H1 (cell line): Measurements from ENCODE around the gene TECR. TPM values are rescaled to one million over a fixed set of nuclear protein-coding genes. Genes with fewer than 3 reads are reported as not detected.

Source experiments
- CTCF ChIA-PET: fragments of 300-600 bp; sonication (Branson Sonifier 250); formaldehyde crosslinking; loops from one replicate; lab custom pipeline; 2021; ENCODE audit not compliant: partially characterized antibody; lab: Charles Lee
- POLR2A ChIA-PET: fragments of 300-600 bp; sonication (Branson Sonifier 250); formaldehyde crosslinking; loops from one replicate; lab custom pipeline; 2021; ENCODE audit warnings: inconsistent platforms; ENCODE audit not compliant: partially characterized antibody; lab: Charles Lee
- DNase-seq, 2 experiments: peaks; one replicate each; pipeline versions ENCODE4 v3.0.0 to v3.0.0-alpha.2; 2010 to 2022; ENCODE audit warnings: low spot score in 2 of 2, low read depth in 1 of 2, mixed read lengths in 1 of 2
- FAIRE-seq: peaks from 2 replicates; lab custom pipeline; 2011; peaks lifted over from hg19 to GRCh38; lab: Jason Lieb, UNC
- H2AFZ ChIP-seq: 2 replicates; pipeline ENCODE4 v1.8.1; 2012; ENCODE audit warnings: low read length, inconsistent platforms
- H2AK5ac ChIP-seq: 2 replicates; pipeline ENCODE4 v1.6.1; 2013; ENCODE audit warnings: low read depth, low read length
- H2BK120ac ChIP-seq: replicated peaks from 2 replicates; pipeline ENCODE3; 2013; ENCODE audit warnings: low read depth, low read length, inconsistent platforms
- H2BK12ac ChIP-seq: 2 replicates; pipeline ENCODE4 v1.6.1; 2013; ENCODE audit warnings: low read depth, low read length
- H2BK15ac ChIP-seq: 2 replicates; pipeline ENCODE4 v1.6.1; 2013; ENCODE audit warnings: low read length
- H2BK20ac ChIP-seq: 2 replicates; pipeline ENCODE4 v1.6.1; 2013; ENCODE audit warnings: low read length
- H2BK5ac ChIP-seq: 2 replicates; pipeline ENCODE4 v1.6.1; 2013; ENCODE audit warnings: low read depth, low read length
- H3K14ac ChIP-seq: 2 replicates; pipeline ENCODE4 v1.6.1; 2013; ENCODE audit warnings: inconsistent platforms; ENCODE audit not compliant: insufficient read length
- H3K18ac ChIP-seq: 2 replicates; pipeline ENCODE4 v1.6.1; 2013; ENCODE audit warnings: low read length; ENCODE audit errors: extremely low read depth
- H3K23ac ChIP-seq: 2 replicates; pipeline ENCODE4 v1.6.1; 2013; ENCODE audit warnings: inconsistent platforms; ENCODE audit not compliant: insufficient read length
- H3K23me2 ChIP-seq: 2 replicates; pipeline ENCODE4 v1.6.1; 2013; ENCODE audit warnings: low read depth, low read length
- H3K27ac ChIP-seq: 2 replicates; pipeline ENCODE4 v1.6.1; 2011; ENCODE audit warnings: low read depth, low read length, inconsistent platforms
- H3K27me3 ChIP-seq, 4 experiments: replicated peaks in 1 of 4; 1 replicate in 1 of 4; 2 replicates in 3 of 4; pipeline versions ENCODE4 v1.6.1 to v1.8.1; 2011 to 2013; ENCODE audit warnings: low read length in 3 of 4, mild to moderate bottlenecking in 3 of 4, inconsistent platforms in 2 of 4, mixed read lengths in 2 of 4, moderate library complexity in 1 of 4; ENCODE audit not compliant: control insufficient read depth in 3 of 4, insufficient read depth in 3 of 4; ENCODE audit errors: extremely low read depth in 1 of 4
- H3K36me3 ChIP-seq, 4 experiments: 2 replicates each; pipeline versions ENCODE4 v1.6.1 to v1.8.1; 2011 to 2013; ENCODE audit warnings: mild to moderate bottlenecking in 4 of 4, low read length in 3 of 4, moderate library complexity in 2 of 4, control low read depth in 1 of 4, inconsistent platforms in 1 of 4; ENCODE audit not compliant: insufficient read depth in 4 of 4, control insufficient read depth in 2 of 4
- H3K4ac ChIP-seq: replicated peaks from 2 replicates; pipeline ENCODE3; 2013; ENCODE audit warnings: low read length, low read depth, mixed read lengths, inconsistent platforms; ENCODE audit not compliant: insufficient read length
- H3K4me1 ChIP-seq, 4 experiments: replicated peaks in 1 of 4; 1 replicate in 1 of 4; 2 replicates in 3 of 4; pipeline versions ENCODE4 v1.6.1 to v1.8.1; 2011 to 2013; ENCODE audit warnings: low read length in 3 of 4, inconsistent platforms in 2 of 4, mixed read lengths in 1 of 4; ENCODE audit not compliant: insufficient read depth in 4 of 4, control insufficient read depth in 3 of 4
- H3K4me2 ChIP-seq, 2 experiments: 2 replicates each; pipeline versions ENCODE4 v1.6.1 to v1.8.1; 2011 to 2013; ENCODE audit warnings: low read depth in 2 of 2, low read length in 2 of 2, control low read depth in 1 of 2, inconsistent platforms in 1 of 2, mild to moderate bottlenecking in 1 of 2; ENCODE audit not compliant: insufficient read depth in 1 of 2
- H3K4me3 ChIP-seq, 4 experiments: fragments of 200-600, 300-600 bp in 1 of 4; sonication (generic), shearing (Covaris generic), sonication (Bioruptor Twin) in 1 of 4; 2 replicates each; pipeline versions ENCODE4 v1.5.1 to v1.8.1; 2011 to 2016; ENCODE audit warnings: low read length in 4 of 4, low read depth in 3 of 4, control low read depth in 2 of 4, inconsistent platforms in 2 of 4, mild to moderate bottlenecking in 2 of 4, mixed read lengths in 1 of 4, moderate library complexity in 1 of 4; ENCODE audit not compliant: insufficient read depth in 2 of 4; ENCODE audit errors: extremely low read depth in 1 of 4
- H3K56ac ChIP-seq: replicated peaks from 2 replicates; pipeline ENCODE3; 2013; ENCODE audit warnings: low read depth, mild to moderate bottlenecking, mixed read lengths, low read length, inconsistent platforms; ENCODE audit not compliant: insufficient read length
- H3K79me1 ChIP-seq: 2 replicates; pipeline ENCODE4 v1.6.1; 2013; ENCODE audit warnings: low read depth, low read length, control low read depth
- H3K79me2 ChIP-seq, 2 experiments: 2 replicates each; pipeline versions ENCODE4 v1.6.1 to v1.8.1; 2012 to 2013; ENCODE audit warnings: low read length in 2 of 2, mild to moderate bottlenecking in 2 of 2, inconsistent platforms in 1 of 2; ENCODE audit not compliant: insufficient read depth in 2 of 2, control insufficient read depth in 1 of 2
- H3K9ac ChIP-seq, 4 experiments: replicated peaks in 1 of 4; 1 replicate in 1 of 4; 2 replicates in 3 of 4; pipeline versions ENCODE4 v1.6.1 to v1.8.1; 2011 to 2013; ENCODE audit warnings: low read depth in 3 of 4, low read length in 3 of 4, control low read depth in 2 of 4, mild to moderate bottlenecking in 2 of 4, moderate library complexity in 2 of 4, inconsistent platforms in 1 of 4; ENCODE audit errors: extremely low read depth in 1 of 4
- H3K9me3 ChIP-seq, 2 experiments: 2 replicates each; pipeline versions ENCODE4 v1.6.1 to v1.8.1; 2012 to 2013; ENCODE audit warnings: mild to moderate bottlenecking in 2 of 2, moderate library complexity in 2 of 2, control low read depth in 1 of 2, inconsistent platforms in 1 of 2, low read depth in 1 of 2, low read length in 1 of 2, mixed read lengths in 1 of 2; ENCODE audit not compliant: insufficient read depth in 2 of 2
- H4K20me1 ChIP-seq, 2 experiments: replicated peaks in 1 of 2; 2 replicates each; pipeline versions ENCODE3 to v1.8.1; 2011 to 2013; ENCODE audit warnings: inconsistent platforms in 2 of 2, low read length in 2 of 2, mild to moderate bottlenecking in 1 of 2; ENCODE audit not compliant: insufficient read depth in 2 of 2, control insufficient read depth in 1 of 2
- H4K5ac ChIP-seq: 2 replicates; pipeline ENCODE4 v1.6.1; 2013; ENCODE audit warnings: low read length, low read depth, mixed read lengths, inconsistent platforms; ENCODE audit not compliant: insufficient read length
- H4K8ac ChIP-seq: 2 replicates; pipeline ENCODE4 v1.8.0; 2013; ENCODE audit warnings: mild to moderate bottlenecking, moderate library complexity, low read length, inconsistent platforms; ENCODE audit not compliant: insufficient read depth; ENCODE audit errors: extremely low read depth
- H4K91ac ChIP-seq: replicated peaks from 2 replicates; pipeline ENCODE3; 2013; ENCODE audit warnings: low read length, mixed read lengths, inconsistent platforms; ENCODE audit not compliant: insufficient read length
- ASH2L ChIP-seq: fragments of 200-600, 300-600 bp; sonication (generic); IDR thresholded peaks from one replicate; pipeline ENCODE4 v1.7.1; 2017; ENCODE audit warnings: low read length
- BCL11A ChIP-seq, 2 experiments: IDR thresholded peaks; one replicate each; pipeline ENCODE4 v1.6.1; 2011; ENCODE audit warnings: low read depth in 2 of 2, low read length in 2 of 2, mild to moderate bottlenecking in 2 of 2
- BRCA1 ChIP-seq: IDR thresholded peaks from 2 replicates; pipeline ENCODE4 v1.6.1; 2012; ENCODE audit warnings: low read depth, low read length, improper control_type of control experiment
- CTCF ChIP-seq, 3 experiments: IDR thresholded peaks; 1 replicate in 2 of 3; 2 replicates in 1 of 3; pipeline versions ENCODE4 v1.5.1 to v1.6.1; 2011; ENCODE audit warnings: low read length in 3 of 3, mild to moderate bottlenecking in 3 of 3, inconsistent platforms in 2 of 3, low read depth in 1 of 3, moderate library complexity in 1 of 3; ENCODE audit not compliant: insufficient read depth in 1 of 3; ENCODE audit errors: control extremely low read depth in 1 of 3
- SUZ12 ChIP-seq: fragments of 200-600 bp; sonication (generic); IDR thresholded peaks from 2 replicates; pipeline ENCODE4 v1.6.1; 2012; ENCODE audit warnings: mild to moderate bottlenecking, inconsistent platforms, low read length, moderate library complexity, mixed read lengths
- WGBS, 2 experiments: shearing (Covaris generic) in 1 of 2; methylation state at CpG; one replicate each; pipeline versions ENCODE4 v1.1.6 to v1.1.7; 2013 to 2015; ENCODE audit warnings: low lambda C conversion rate in 2 of 2, mixed read lengths in 2 of 2, inconsistent platforms in 1 of 2, low coverage in 1 of 2, missing lambda C conversion rate in 1 of 2; ENCODE audit not compliant: insufficient replicate concordance in 2 of 2, insufficient coverage in 1 of 2, insufficient read length in 1 of 2; ENCODE audit errors: extremely low coverage in 1 of 2, missing lambda C conversion rate in 1 of 2; 5-methylcytosine and 5-hydroxymethylcytosine counted together
- polyA plus RNA-seq, 7 experiments: library from polyadenylated mRNA; depleted of rRNA in 3 of 7; stranded (reverse) in 5 of 7; unstranded in 2 of 7; fragments of >200 nt in 5 of 7; fragments of 200-250 nt in 2 of 7; gene quantifications; 1 replicate in 5 of 7; 2 replicates in 1 of 7; 4 replicates in 1 of 7; pipeline versions ENCODE4 v1.2.1 to v1.2.3, GENCODE V29; 2011 to 2013; ENCODE audit warnings: missing spikeins in 2 of 7, mixed read lengths in 2 of 7
- total RNA-seq: library from RNA; stranded (reverse); fragmentation: NEBNext Ultra II Directional; extraction: Animal tissue kit (Norgen Biotek cat#: 25700); gene quantifications from 2 replicates; pipeline ENCODE4 v1.2.1, GENCODE V29; 2021

The TECR gene
- total and polyA plus RNA-seq, 2 of the 8 experiments (the other 6 are each of a cell fraction or from before 2014, with no cell fraction given), result 172 to 405 TPM

GRCh38 chr19:14503285-14503684 lies 26.1 kb upstream of the TECR start:
- Histone ChIP-seq H4K8ac (no peak overlapping the region), H2BK12ac (no peak overlapping the region), H3K79me1 (no peaks in the 10 kb centered on the region), H3K27me3 (no peaks in the 10 kb centered on the region), H3K56ac (no peak overlapping the region), H4K20me1 (no peaks in the 10 kb centered on the region), H2BK20ac (no peak overlapping the region), H3K18ac (no peak overlapping the region), H2BK120ac (no peak overlapping the region), H3K27ac (no peak overlapping the region), H3K79me2 (no peaks in the 10 kb centered on the region), H3K9me3 (no peaks in the 10 kb centered on the region), H4K5ac (no peak overlapping the region), H2BK15ac (no peak overlapping the region), H3K4ac (no peak overlapping the region), H2AK5ac (no peak overlapping the region), H3K4me1 (peaks cover 0 to 4% (median 2%) of the 10 kb centered on the region in 4 experiments; a peak in 3 of 7 replicates), H3K4me3 (no peak overlapping the region), H3K23ac (no peak overlapping the region), H2AFZ (no peak overlapping the region), H3K4me2 (no peak overlapping the region), H2BK5ac (no peak overlapping the region), H3K14ac (no peak overlapping the region), H3K36me3 (no peaks in the 10 kb centered on the region), H3K9ac (no peak overlapping the region), H4K91ac (no peak overlapping the region), H3K23me2 (no peaks in the 10 kb centered on the region; the same call in 1 of the 2 replicates)
- ChIA-PET CTCF (interaction anchor here (0.6 to 5.0 kb wide), 8 partner anchors 10 to 1674 kb away, joined by 3 to 36 read pairs (median 4); no protein-coding TSS in a partner anchor), POLR2A (interaction anchor here (0.6 kb wide), 1 partner anchor 58 kb away, joined by 3 read pairs; no protein-coding TSS in a partner anchor)
- 80% methylated on average over 1 of the region's 1 CpG; no CpG with 5 or more reads in 1 of the 2 experiments for WGBS, 2 experiments
- TF ChIP-seq SUZ12 (no peak), BRCA1 (no peak), CTCF (IDR thresholded peaks at IDR 0.05; ENCODE audit: control extremely low read depth in 1 of 3, insufficient read depth in 1 of 3, low read depth in 1 of 3, low read length in 3 of 3) (no peak), BCL11A (IDR thresholded peaks at IDR 0.05; ENCODE audit: low read depth in 2 of 2, low read length in 2 of 2) (no peak), ASH2L (no peak)
- no peak for DNase-seq
- FAIRE-seq, result no peak
